ENCODE results near the gene TEX19. TPM values are rescaled to one million over a fixed set of nuclear protein-coding genes. Genes with fewer than 3 reads are reported as not detected.

The TEX19 gene
- total and polyA plus RNA-seq, 2 experiments from 2014 or later: 0.10 to 0.66 TPM

DNA sequence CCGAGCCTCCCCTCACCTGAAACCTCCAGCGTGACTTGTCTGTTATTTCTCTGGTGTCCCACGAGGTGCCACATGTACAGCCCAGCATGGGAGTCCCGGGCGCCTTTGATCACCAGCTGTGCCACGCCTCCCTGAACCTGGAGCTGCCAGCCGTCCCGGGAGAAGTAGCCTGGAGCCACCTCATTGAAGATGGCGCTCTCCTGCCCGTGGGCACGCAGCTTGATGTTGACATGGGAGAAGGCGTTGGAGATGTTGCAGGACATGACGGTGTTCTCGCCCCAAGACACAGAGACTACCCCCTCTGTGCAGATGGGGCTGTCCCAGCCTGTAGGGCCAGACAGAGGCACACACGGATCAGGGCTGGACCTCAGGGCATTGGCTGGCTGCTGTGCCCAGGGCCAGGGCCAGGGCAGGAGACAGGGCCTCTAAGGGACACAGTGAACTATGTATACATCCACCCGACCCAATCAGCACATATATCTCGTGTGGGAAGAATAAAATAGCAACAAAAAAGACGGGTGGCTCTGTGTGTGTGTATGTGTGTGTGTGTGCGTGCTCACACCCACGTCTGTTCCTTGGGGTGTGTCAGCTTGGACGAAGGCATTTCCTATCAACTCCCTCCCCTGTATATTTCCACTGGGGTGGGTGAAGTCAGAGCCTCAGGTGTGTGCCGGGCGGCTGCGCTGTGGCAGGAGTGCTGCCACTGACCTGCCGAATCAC lies 34.3 kb upstream of the TEX19 start (continued):
- TF ChIP-seq ETS1 (IDR thresholded peaks at IDR 0.05): no peak
- no peak for TF ChIP-seq POLR2AphosphoS5 (IDR thresholded peaks at IDR 0.05; ENCODE audit: low read depth)
- TF ChIP-seq NANOG (IDR thresholded peaks at IDR 0.05; ENCODE audit: borderline replicate concordance): no peak
- no peak for TF ChIP-seq JUNB (IDR thresholded peaks at IDR 0.05; ENCODE audit: unreplicated experiment)

GRCh38 chr17:82325286-82326180 lies 33.5 kb upstream of the TEX19 start:
- Mint-ChIP-seq H3K36me3 (ENCODE audit: low read depth) (no peaks in the 10 kb centered on the region), H3K27me3 (ENCODE audit: insufficient read depth, low read depth, poor library complexity) (peaks cover 11% of the 10 kb centered on the region), H3K27ac (no peak overlapping the region), H3K9me3 (no peaks in the 10 kb centered on the region), H3K4me3 (no peak overlapping the region), H3K4me1 (peaks cover 16% of the 10 kb centered on the region)
- DNase-seq (ENCODE audit: low spot score) (no peak), ATAC-seq (no peak)
- Histone ChIP-seq H3K4me1 (ENCODE audit: insufficient read depth) (no peaks in the 10 kb centered on the region), H3K27me3 (ENCODE audit: insufficient read depth) (no peaks in the 10 kb centered on the region), H3K4me2 (no peak overlapping the region), H3K9me2 (ENCODE audit: insufficient read depth) (no peaks in the 10 kb centered on the region), H3K27ac (ENCODE audit: low read depth) (no peak overlapping the region), H4K20me1 (replicated peaks; ENCODE audit: insufficient read depth) (no peaks in the 10 kb centered on the region), H2AFZ (no peak overlapping the region), H3K4me3 (no peak overlapping the region), H3F3A (replicated peaks; ENCODE audit: low read depth) (no peaks in the 10 kb centered on the region), H3K36me3 (ENCODE audit: insufficient read depth) (no peaks in the 10 kb centered on the region), H3K79me2 (replicated peaks; ENCODE audit: insufficient read depth) (no peaks in the 10 kb centered on the region)
- TF ChIP-seq JUNB (IDR thresholded peaks at IDR 0.05; ENCODE audit: unreplicated experiment) (no peak), EZH2 (IDR thresholded peaks at IDR 0.05; ENCODE audit: low read depth, unreplicated experiment) (no peak), NANOG (IDR thresholded peaks at IDR 0.05; ENCODE audit: borderline replicate concordance) (no peak), CTCF (conservative IDR thresholded peaks at IDR 0.05; ENCODE audit: low read depth in 2 of 2) (no peak), POLR2AphosphoS5 (IDR thresholded peaks at IDR 0.05; ENCODE audit: low read depth) (no peak), ETS1 (IDR thresholded peaks at IDR 0.05) (no peak), EZH2phosphoT487 (IDR thresholded peaks at IDR 0.05; ENCODE audit: unreplicated experiment) (no peak), STAT1 (IDR thresholded peaks at IDR 0.05; ENCODE audit: unreplicated experiment) (no peak), ZNF114 (CRISPR knock-in tag; IDR thresholded peaks at IDR 0.05) (no peak), REST (IDR thresholded peaks at IDR 0.05; ENCODE audit: unreplicated experiment) (no peak), CREB1 (CRISPR knock-in tag; IDR thresholded peaks at IDR 0.05; ENCODE audit: low read depth) (no peak)

Measured in GM23338 (cell line).